CD4-positive, alpha-beta T cell treated with Interleukin-1 beta for 1 hour (primary cell): ENCODE measurements around the gene CNNM3.

Source experiments
- DNase-seq, 2 donors: peaks; one replicate each; pipeline ENCODE4 v3.0.0-alpha.2; 2020 to 2022

Gene CNNM3

DNA sequence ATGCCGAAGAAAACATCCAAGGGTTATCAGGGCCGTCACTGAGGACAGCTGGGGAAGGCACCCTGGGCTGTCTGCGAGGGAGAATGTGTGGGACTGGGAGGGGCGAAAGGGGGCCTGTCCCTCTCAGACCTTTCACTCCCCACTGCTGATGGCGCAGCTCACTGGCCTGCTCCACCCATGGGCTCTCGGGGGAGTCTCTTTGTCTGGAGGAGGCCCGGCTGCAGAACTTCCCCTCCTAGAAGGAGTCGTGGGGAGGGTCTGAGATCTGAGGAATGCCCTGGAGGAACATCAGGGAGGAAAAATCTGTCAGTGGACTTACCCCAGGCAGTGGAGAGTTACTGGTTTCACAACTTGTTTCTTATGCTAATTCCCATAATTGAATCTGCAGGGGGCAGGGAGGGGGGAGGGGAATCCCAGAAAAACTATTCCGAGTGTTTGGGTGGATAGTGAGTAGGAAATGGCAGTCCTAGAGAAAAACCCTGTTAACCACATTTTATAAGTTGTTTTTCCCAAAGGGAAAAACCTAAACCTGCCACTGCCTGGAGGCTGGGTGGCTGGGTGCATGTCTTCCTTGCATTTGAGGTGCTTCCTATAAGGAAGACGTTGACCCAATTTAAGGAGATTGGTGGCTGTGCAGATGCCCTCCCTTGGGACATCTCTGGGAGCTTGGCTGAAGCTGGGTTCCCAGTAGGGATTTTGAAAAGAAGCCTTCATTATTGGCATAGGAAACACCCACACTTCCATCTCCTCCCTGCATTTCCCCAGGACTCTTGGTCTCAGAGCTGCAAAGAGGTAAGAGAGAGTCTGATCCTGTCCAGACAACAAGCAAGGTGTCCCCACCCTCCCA lies 65.5 kb downstream of the CNNM3 start:
- DNase-seq: no peak

DNA sequence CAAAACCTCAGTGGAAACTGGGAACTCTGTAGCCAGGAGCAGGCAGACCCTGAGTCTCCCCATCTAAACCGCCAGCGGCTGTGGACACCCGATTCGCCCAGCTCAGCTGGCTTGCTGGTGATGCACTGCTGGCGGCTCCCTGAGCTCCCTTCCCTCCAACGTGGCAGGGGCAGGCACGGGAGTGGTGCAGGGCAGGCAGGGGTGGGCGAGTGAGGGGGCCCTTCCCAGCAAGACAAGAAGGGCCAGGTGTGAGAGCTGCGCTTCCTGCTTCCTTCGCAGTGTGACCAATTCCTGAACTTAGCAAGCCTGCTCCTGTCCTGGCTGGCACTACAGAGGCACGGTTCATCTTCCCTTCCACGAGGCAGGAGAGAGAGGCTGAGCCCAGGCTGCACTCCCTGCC lies 66.2 kb downstream of the CNNM3 start:
- no peak for DNase-seq

DNA sequence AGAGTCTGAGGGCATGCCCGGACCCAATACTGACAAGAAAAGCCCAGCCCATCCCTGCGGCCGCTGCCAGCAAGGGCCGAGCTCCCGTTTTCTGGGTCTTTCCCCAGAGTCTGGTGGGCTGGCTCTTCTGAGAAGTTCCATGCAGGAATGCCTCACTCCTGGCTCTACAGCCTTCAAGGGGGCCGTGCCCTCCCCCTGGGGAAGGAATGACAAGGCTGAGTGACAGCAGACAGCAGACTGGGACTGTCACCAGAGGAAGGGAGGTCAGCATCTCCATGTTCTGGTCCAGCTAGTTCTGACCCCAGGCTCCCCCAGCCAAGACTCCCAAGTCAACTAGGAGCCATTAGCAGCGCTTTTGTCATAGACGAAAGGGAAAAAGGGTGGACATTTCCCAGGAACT lies 66.8 kb downstream of the CNNM3 start:
- no peak for DNase-seq

DNA sequence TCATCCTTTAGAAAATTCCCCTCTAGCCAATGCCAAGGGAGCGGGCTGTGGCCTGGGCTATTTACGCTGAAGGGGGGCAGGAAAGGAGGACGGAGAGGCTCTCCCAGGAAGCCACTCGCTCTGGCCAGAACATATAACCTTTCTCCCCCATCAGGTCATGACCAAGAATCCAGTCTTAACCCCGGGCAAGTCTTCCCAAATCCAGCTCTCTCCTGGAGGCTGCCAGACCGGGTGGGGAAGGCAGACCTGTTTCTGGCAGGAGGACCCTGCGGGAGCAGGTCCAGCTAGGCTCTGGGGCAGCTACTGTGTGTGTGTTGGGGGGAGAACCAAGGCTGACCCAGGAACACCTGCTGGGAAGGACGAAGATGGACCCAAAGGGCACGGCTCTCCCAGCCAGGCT lies 67.2 kb downstream of the CNNM3 start:
- no peak for DNase-seq
